H1 (cell line): ENCODE results near the gene RPL21. TPM values are rescaled to one million over a fixed set of nuclear protein-coding genes. Genes with fewer than 3 reads are reported as not detected.

ENCODE experiments used
- NRF1 ChIP-seq: IDR thresholded peaks from 2 replicates; pipeline ENCODE4 v1.6.1; 2011; ENCODE audit warnings: mild to moderate bottlenecking, low read depth, low read length, improper control_type of control experiment
- polyA plus RNA-seq, 7 experiments: library from polyadenylated mRNA; depleted of rRNA in 3 of 7; stranded (reverse) in 5 of 7; unstranded in 2 of 7; fragments of >200 nt in 5 of 7; fragments of 200-250 nt in 2 of 7; gene quantifications; 1 replicate in 5 of 7; 2 replicates in 1 of 7; 4 replicates in 1 of 7; pipeline versions ENCODE4 v1.2.1 to v1.2.3, GENCODE V29; 2011 to 2013; ENCODE audit warnings: missing spikeins in 2 of 7, mixed read lengths in 2 of 7
- total RNA-seq: library from RNA; stranded (reverse); fragmentation: NEBNext Ultra II Directional; extraction: Animal tissue kit (Norgen Biotek cat#: 25700); gene quantifications from 2 replicates; pipeline ENCODE4 v1.2.1, GENCODE V29; 2021

RPL21 gene
- total and polyA plus RNA-seq, 2 of the 8 experiments (the other 6 are each of a cell fraction or from before 2014, with no cell fraction given): 624 to 1,283 TPM

GRCh38 chr13:27269114-27269665, 17.8 kb downstream of the RPL21 start (continued):
- TF ChIP-seq NRF1: no peak
- TF ChIP-seq, all 59 proteins: peak for 0
